Measurements from ENCODE around the gene ABCG5.

The ABCG5 gene

DNA sequence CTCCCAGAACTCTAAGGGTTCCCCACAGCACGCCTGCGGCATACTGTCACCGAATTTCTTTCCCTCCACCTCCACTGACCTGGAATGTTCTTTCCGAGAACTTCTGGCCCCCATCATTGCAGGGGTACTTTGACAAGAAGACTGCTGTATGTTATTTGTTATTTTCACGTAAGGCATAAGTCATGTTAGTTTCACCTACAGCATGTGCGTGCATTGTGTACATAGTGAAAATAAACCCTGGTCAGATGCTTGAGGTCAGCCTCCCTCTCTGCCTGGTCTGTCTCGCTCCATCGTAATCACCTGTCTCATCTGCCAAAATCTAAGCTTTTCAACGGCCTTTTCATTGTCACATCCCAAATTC lies 4.2 kb upstream of the ABCG5 start:
- DNase-seq (ENCODE audit: low read depth, low spot score), result no peak

DNA sequence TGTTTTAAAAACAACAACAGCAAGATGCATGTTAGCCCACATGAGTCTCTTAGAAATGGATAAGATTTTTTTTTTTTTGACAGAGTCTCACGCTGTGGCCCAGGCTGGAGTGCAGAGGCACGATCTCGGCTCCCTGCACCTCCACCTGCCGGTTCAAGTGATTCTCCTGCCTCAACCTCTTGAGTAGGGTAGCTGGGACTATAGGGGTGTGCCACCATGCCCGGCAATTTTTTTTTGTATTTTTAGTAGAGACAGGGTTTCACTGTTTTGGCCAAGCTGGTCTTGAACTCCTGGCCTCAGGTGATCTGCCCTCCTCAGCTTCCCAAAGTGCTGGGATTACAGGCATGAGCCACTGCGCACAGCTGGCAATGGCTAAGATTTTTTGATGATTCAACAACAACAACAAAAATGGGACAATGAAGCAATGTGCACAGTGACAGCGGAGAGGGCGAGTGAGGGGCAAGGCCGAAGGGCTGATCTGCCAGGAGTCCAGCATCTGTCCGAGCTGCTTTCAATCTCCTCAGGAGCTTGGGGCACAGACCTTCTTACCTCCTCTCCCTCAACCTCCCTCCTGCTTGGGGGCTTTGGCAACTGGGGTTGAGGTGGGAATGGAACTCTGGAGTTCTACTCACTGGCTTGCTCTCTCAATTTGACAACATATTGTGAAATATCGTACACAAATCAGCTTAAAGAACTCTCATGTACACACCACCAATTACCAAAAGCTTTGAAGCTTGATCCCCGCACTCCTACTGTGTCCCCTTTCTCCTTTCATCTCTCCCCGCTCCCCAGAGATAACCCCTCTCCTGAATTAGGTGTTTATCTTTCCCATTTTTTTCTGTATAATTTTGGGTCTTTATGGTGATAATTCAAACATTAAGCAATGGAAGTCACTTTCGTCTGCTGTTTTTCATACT lies 3.6 kb upstream of the ABCG5 start:
- no peak for DNase-seq (ENCODE audit: low read depth, low spot score)

DNA sequence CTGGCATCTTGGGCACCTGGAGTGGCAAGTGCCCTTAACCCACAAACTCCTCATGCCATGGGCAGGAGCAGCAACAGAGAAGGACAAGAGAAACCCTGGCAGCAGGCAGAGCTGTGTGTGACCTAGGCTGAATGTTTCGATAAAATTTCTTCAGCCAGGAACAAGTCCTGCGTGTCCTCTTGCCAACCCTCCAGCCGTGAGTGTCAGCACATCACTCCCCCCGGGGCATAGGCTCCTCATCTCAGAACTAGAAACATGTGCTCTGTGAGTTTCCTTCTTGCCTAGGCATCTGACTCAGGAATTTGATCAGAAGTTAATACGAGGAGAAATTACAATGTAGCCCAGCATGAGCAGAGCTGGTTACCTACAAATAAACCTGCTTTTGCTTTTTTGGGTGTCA lies 2.3 kb upstream of the ABCG5 start:
- DNase-seq (ENCODE audit: low read depth, low spot score), result no peak

DNA sequence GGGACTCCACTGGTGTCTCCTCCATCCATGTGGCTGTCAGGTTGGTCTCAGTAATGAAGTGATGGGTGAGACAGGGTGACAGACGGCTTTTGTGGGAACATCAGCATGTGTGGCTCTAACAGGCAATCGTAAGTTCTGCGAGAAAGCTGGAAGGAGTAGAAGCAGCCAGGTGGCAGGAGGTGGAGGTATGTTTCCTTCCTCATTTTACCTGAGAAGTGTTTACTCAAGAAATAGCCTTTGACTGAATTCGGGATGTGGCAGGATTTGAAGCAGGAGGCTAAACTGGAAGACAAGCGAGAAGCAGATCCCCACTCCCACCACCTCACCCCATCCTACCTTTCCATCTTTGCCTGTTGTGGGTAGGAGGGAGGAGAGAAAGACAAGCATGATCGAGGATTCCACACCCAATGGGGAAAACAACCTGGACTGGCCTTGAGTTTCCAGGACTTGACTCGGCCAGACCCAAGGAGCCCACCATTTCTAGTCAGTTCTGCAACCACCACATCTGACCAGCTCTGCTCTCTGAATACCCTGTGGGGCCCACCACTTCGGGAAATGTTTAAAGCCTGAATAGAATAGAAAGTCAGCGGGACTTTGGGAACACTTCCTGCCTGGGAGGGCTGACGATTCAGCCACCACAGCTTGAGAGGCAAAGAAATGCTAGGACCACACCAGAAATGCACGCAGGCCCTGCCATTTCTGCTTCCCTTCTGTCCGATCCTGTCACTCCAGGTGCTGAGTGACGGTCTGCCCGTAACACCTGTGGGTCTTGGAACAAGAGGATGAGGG lies 1.3 kb upstream of the ABCG5 start:
- DNase-seq (ENCODE audit: low read depth, low spot score), result no peak

DNA sequence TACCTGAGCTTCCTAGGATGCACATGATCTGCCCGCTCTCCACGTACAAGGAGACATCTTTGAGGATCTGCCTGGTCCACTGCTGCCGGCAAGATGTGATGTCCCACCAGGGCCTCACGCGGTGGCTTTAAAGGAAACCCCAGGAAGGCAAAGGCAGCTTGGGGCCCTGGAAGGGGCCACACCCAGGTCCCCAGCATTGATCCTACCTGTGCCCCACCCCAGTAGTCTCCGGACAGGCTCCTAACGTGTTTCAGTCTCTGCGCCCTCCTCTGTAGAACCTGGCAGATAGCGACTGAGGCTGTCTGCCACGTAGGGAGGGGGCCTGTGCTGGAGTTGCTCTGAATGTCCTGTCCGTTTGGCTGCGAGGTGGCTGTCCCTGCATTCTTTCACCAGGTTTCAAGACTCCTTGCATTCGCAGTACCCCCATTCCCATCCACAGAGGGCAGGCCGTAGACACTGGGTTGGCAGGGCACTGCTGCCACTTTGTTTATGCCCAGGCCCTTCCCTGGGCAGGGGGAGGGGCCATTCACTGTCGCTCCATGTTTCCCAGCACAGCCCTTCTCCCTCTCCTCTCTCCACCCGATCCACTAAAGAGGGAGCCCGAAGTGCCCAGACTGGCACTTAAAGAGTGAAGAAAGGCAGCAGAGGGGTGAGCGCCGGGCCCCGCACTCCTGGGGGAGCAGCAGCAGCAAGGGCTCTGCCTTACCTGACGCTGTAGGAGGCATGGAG lies 644 bp downstream of the ABCG5 start:
- DNase-seq (ENCODE audit: low read depth, low spot score), result no peak

DNA sequence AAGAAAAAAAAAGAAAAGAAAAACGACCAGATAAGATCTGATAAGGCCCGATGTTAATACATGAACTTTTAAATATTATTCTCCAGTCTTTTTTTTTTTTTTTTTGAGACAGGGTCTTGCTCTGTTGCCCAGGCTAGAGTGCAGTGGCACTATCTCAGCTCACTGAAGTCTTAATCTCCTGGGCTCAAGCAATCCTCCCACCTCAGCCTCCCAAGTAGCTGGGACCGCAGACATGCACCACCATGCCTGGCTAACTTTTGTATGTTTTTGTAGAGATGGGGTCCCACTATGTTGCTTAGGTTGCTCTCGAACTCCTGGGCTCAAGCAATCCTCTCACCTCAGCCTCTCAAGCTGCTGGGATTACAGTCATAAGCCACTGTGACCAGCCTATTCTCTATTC lies 1.6 kb downstream of the ABCG5 start:
- DNase-seq (ENCODE audit: low read depth, low spot score), result no peak

DNA sequence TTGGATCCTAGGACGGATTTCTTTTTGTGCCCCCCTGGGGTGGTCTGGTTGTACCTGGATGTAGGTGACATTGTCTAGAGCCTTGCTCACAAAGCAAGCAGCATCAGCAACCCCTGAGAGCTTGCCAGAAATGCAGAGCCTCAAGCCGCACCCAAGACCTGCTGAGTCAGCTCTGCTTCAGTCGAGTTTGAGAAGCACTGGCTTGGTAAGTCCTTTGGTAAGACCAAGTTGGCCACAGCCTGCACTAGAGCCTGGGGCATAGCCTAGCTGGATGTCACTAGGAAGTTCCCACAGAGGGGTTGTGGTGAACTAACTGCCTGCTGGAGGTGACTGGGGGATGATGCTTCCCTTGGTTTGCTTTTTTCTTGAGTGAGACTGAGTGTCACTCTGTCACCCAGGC lies 6.2 kb downstream of the ABCG5 start:
- DNase-seq (ENCODE audit: low read depth, low spot score), result no peak

DNA sequence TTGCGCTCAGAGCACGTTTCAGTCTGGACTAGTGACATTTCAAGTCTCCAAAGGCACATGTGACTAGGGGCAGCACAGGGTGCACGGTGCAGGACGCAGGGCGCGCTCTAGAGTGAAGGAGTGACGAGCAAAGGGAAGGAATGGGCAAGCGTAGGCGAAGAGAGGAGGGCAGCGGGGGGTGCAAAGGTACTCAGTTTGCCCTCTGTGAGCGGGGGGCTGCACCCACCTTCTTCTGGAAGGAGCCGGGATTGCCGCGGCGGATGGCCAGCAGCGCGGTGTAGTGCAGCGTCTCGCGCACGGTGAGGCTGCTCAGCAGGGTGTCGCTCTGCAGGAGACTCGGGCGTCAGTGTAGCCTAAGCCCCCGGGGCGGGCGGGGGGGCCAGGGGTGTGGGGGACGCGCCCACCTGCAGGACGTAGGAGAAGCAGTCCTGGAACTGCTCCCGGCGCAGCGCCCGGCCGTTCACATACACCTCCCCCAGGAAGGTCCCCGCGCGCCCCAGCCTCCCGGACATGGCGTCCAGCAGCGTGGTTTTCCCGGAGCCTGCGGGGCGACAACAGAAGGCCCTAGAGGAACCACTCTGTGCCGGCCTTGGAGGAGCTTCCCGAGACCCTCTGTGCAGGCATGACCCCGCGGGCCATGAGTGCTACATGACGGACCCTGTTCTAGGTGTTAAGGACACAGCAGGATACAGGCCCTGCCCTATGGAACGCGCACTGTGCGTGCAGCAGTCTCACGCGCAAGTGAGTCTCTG lies 6.9 kb downstream of the ABCG5 start:
- DNase-seq (ENCODE audit: low read depth, low spot score), result no peak

DNA sequence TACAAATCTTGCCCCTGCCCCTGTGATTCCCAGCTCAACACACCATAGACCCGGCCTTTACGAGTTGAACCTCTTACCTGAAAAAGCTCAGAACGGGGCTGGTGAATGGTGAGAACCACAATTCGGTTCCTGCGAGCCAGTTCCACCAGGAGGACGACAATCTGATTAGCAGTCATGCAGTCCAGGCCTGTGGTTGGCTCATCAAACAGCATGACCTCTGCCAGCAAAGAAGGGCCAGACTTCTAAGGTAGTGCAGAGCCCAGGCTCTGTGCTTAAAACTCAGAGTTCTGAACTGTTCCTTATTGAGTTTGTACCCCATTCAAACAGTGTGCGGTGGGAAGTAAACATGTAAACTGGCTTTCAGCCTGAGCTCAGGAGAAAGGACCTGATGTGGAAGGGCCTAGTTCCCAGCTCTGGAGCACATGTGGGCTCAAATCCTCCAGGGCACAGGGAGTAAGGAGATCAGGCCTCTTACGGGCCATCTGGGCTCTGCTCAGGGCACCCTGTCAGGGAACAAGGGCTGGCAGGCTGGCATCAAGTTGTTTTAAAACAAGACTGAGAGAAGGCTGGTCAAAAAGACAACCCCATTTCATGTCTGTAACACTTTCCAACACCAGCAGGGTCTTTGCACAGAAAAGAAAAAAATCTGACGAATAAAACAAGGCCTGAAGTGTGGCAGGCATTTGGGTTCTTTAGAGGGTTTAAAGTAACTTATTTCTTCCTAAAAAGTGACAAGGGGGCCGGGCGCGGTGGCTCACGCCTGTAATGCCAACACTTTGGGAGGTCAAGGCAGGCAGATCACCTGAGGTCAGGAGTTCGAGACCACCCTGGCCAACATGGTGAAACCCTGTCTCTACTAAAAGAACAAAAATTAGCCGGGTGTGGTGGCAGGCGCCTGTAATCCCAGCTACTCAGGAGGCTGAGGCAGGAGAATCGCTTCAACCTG lies 12.1 kb downstream of the ABCG5 start:
- DNase-seq (ENCODE audit: low read depth, low spot score), result no peak

DNA sequence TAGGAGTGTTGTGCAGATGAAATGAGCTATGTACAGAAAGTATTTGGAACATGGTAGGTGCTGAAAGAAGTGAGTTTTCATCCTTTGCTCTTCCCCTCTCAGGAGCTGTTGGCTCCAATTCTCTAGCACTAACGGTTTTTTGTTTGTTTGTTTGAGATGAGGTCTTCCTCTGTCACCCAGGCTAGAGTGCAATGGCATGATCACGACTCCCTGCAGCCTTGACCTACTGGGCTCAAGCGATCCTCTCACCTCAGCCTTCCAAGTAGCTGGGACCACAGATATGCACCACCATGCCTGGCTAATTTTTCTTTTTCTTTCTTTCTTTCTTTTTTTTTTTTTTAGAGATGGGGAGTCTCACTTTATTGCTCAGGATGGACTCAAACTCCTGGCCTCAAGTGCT lies 12.8 kb downstream of the ABCG5 start:
- no peak for DNase-seq (ENCODE audit: low read depth, low spot score)

DNA sequence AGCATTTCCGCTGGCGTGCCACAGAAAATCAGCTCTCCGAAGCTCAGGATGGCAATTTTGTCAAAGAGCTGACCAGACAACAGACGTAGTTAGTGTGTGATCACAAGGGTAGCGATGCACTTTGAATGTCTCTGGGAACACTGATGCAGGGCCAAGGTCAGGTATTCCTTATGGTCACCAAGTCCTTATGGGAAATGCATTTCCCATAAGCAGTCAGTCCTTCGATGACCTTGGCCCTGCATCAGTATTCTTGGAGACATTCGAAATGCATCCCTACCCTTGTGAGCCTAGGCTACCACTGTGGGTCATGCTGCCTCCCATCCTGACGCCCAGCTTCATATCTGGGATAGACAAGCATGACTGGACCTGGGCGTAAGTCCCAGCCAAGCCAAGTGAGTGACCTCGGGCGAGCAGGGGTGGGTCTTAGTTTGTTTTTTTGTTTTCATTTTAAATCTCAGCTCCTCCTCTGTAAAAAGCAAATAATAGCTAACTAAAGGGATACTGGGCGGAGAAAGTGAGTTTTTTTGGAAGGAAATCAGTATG lies 13.6 kb downstream of the ABCG5 start:
- no peak for DNase-seq (ENCODE audit: low read depth, low spot score)

DNA sequence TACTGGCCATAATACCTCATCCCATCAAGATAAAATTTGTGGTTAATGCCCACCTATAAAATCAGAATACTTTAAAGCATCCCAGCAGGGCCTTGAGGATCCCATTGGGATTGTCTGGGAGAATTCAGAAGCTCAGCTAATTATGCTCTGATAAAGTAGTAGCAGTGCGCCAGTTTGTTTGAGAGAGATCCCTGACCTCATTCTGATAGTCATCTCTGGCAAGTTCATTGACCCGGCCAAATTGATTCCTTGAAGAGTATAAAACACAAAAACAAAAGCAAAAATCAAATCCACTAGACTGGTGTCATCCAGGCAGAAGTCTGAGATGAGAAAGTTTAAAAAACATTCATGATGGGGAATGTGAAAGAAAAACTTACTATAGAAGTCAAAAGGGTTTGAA lies 14.1 kb downstream of the ABCG5 start:
- DNase-seq (ENCODE audit: low read depth, low spot score), result no peak

DNA sequence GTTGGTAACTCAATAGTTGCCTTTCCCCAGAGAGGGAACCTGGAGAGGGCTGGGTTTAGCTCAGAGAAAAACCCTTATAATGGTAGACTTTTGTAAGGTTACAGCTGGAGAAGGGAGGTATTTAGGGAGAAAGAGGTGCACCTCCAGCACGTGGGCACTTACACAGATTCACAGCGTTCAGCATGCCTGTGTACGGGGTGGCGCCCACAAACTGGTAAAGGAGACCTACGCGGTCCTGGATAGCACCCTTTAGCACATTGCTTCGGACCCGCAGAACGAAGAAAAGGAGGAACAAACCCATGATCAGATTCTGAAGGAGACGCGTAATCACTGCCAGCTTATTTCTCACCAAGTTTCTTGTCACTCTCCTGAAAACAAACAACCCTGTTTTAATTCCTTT lies 14.9 kb downstream of the ABCG5 start:
- DNase-seq (ENCODE audit: low read depth, low spot score), result no peak

DNA sequence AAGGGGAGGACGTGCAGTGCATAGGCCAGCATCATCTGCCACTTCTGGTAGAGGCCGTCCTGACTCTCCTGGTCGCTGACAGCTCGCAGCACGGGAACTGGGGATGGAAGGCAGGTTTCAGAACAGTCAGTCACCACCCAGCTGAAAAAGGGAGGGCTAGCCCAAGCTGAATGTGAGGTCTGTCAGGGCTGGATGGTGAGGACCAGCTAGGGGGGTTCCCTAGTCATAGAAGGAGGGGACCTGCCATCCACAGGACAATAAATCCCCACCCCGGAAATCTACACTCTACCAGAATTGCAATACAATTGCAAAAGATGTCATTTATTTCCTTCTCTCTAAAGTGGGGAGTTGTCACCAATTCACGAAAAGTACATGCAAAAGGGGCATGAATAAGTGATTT lies 15.8 kb downstream of the ABCG5 start:
- no peak for DNase-seq (ENCODE audit: low read depth, low spot score)

DNA sequence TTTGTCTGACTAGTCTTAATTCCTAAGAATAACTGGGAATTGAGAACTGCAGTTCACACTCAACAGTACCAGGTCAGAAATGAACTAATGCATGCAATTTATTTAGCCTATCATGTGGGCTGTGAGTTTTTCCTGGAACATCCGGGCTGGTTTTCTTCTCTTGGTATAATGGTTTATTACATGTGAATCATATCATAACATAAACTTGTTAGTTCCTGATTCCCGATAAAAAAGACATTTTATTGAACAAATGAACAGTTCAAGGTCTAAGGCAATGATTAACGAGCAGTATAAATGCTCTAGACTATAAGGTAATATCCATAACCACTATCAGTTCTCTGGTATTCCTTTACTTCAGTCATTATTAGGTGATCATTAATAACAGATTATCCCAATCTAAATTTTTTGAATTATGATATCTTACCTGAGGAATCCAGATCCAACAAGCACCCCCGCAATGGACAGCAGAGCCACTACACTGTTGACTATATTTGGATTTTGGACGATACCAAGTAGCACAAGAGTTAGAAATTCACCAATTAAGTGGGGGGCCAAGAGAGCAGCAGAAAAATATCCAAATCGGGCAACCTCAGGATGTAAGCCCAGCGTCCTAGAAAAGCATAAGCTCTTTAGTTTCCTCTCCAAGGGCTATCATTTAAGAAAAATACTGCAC lies 19.0 kb downstream of the ABCG5 start:
- no peak for DNase-seq (ENCODE audit: low read depth, low spot score)

DNA sequence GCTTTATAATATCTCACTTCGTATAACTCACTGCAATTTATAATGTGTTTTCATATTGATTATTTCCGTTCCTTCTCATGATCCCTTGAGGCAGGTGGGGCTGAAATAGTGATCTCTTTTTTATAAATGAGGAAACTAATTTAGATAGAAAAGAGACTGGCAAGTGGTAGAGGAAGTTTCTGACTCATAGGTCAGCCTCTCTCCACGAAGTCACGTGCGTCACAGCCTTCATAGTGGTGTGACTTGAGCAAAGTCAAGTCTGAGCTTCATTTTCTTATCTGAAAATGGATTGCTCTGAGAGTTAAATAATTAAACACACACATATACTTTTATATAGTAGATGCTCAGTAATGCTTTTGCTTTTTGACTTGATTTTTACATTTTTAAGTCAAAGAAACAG lies 19.9 kb downstream of the ABCG5 start:
- no peak for DNase-seq (ENCODE audit: low read depth, low spot score)

DNA sequence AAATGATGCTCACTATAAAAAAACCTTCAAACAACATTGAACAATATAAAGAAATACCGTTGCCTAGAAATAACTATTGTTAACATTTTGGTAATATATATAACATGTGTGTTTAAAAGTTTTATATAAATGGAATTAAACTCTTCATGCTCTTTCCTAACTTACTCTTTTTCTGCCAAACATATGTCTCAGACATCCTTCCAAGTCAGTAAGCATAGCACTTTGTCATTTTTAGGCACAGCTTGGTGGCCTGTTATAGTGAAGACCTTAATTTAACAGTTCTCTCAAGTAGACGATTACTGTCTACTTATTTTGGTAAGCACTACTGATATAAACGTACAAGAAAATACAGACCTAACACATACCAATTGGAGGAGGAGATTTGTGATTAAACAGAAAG lies 23.9 kb downstream of the ABCG5 start:
- no peak for DNase-seq (ENCODE audit: low read depth, low spot score)

DNA sequence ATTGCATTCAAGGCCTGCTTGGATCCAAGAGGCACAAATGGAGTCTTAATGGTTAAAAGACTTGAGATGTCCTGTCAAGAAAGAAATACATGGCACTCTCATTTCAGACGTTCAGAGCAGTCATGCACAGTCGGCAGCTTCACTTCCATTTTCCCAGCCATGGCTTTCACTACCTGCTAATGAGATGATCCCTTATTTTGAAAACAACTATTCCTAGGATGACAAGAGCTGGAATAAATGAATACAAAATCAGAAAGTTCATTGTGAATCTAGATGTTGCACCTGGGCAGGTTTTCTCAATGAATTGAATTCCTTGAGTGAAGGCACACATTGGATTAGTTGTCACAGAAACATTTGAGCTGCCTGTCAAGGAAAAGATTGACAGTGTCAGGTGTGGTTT lies 25.7 kb downstream of the ABCG5 start:
- DNase-seq (ENCODE audit: low read depth, low spot score), result no peak

DNA sequence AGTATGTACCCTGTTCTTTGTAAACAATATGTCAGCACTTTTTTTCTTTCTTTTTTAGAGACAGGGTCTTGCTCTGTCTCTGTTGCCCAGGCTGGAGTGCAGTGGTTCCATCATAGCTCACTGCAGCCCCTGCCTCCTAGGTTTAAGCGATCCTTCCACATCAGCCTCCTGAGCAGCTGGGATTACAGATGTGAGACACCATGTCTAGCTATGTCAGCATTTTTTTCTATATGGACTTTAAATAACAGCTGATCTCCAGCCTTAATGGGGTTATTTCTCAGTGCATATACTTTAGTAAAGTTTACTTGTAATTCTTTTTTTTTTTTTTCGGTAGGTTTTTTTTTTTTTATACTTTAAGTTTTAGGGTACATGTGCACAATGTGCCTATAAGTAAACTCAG lies 26.6 kb downstream of the ABCG5 start:
- no peak for DNase-seq (ENCODE audit: low read depth, low spot score)

DNA sequence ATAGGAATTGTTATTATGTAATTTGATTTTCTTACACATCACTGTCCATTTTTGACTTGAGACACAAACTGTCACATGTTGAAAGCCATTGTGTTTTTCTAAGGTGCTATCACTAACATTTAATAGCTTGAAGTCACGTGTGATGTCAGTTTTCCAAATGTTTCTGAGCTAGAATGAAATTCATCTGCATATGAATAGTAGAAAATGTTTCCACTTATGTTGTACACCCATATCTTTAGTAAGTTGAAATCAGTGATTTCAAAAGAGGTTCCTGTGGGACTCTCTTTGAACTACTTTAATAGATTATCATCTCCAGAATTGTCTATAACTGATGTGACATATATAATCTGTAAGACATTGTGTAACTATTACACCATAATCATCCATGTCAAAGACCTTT lies 27.8 kb downstream of the ABCG5 start:
- DNase-seq (ENCODE audit: low read depth, low spot score), result no peak

Measured in brain pericyte (primary cell).